Small intestine (tissue), 7 donors: ENCODE measurements around the gene AKR7A3. TPM values are rescaled to one million over a fixed set of nuclear protein-coding genes. Genes with fewer than 3 reads are reported as not detected.
"Not testable (repeated sequence)": the region's sequence is repeated elsewhere in the genome, so short reads cannot be mapped to it uniquely, and the experiment has no call there.

ENCODE experiments used
- DNase-seq, 2 donors: peaks; one replicate each; pipeline versions ENCODE4 v3.0.0 to v3.0.0-alpha.2; 2013
- FAIRE-seq: peaks from 2 replicates; lab custom pipeline; 2012; peaks lifted over from hg19 to GRCh38; lab: Jason Lieb, UNC
- H3K27ac ChIP-seq, 3 donors: one replicate each; pipeline ENCODE4 v1.5.1; 2013; ENCODE audit warnings: low read length in 2 of 3, mild to moderate bottlenecking in 2 of 3, control low read depth in 1 of 3, inconsistent platforms in 1 of 3, low read depth in 1 of 3, moderate library complexity in 1 of 3
- H3K27me3 ChIP-seq, 3 donors: one replicate each; pipeline ENCODE4 v1.6.1; 2013; ENCODE audit warnings: low read length in 3 of 3, inconsistent platforms in 1 of 3; ENCODE audit not compliant: control insufficient read depth in 3 of 3, insufficient read depth in 3 of 3
- H3K36me3 ChIP-seq, 3 donors: one replicate each; pipeline ENCODE4 v1.6.1; 2013; ENCODE audit warnings: low read length in 3 of 3, inconsistent platforms in 1 of 3, low read depth in 1 of 3, mild to moderate bottlenecking in 1 of 3, moderate library complexity in 1 of 3; ENCODE audit not compliant: control insufficient read depth in 3 of 3, insufficient read depth in 2 of 3
- H3K4me1 ChIP-seq, 3 donors: one replicate each; pipeline ENCODE4 v1.6.1; 2013; ENCODE audit warnings: low read length in 2 of 3, inconsistent platforms in 1 of 3, low read depth in 1 of 3, mild to moderate bottlenecking in 1 of 3, moderate library complexity in 1 of 3; ENCODE audit not compliant: control insufficient read depth in 3 of 3, insufficient read depth in 2 of 3
- H3K4me3 ChIP-seq, 3 donors: one replicate each; pipeline ENCODE4 v1.5.1; 2013; ENCODE audit warnings: low read length in 3 of 3, control low read depth in 1 of 3, inconsistent platforms in 1 of 3, low read depth in 1 of 3, mild to moderate bottlenecking in 1 of 3, moderate library complexity in 1 of 3
- H3K9me3 ChIP-seq, 2 donors: one replicate each; pipeline ENCODE4 v1.6.1; 2013; ENCODE audit warnings: low read depth in 1 of 2, low read length in 1 of 2; ENCODE audit not compliant: control insufficient read depth in 2 of 2, insufficient read depth in 1 of 2
- WGBS, 3 donors: extraction: QIAGEN DNeasy Blood & Tissue Kit; methylation state at CpG; one replicate each; pipeline ENCODE4 v1.1.7; 2013; 5-methylcytosine and 5-hydroxymethylcytosine counted together
- polyA plus RNA-seq, 4 donors: library from polyadenylated mRNA; stranded (reverse) in 3 of 4; unstranded in 1 of 4; fragments of 200-250 nt in 3 of 4; fragments of 120-200 nt in 1 of 4; gene quantifications; one replicate each; pipeline versions ENCODE4 v1.2.1 to v1.2.3, GENCODE V29; 2013
- donor health status: healthy with polysubstance abuse.
- donor health status: control.
- donor health status: control.
- donor health status: Bipolar disorder and iron deficiency.
- donor health status: healthy.

AKR7A3 gene
- polyA plus RNA-seq, 4 donors: 3.4 to 1,138 (median 636) TPM

DNA sequence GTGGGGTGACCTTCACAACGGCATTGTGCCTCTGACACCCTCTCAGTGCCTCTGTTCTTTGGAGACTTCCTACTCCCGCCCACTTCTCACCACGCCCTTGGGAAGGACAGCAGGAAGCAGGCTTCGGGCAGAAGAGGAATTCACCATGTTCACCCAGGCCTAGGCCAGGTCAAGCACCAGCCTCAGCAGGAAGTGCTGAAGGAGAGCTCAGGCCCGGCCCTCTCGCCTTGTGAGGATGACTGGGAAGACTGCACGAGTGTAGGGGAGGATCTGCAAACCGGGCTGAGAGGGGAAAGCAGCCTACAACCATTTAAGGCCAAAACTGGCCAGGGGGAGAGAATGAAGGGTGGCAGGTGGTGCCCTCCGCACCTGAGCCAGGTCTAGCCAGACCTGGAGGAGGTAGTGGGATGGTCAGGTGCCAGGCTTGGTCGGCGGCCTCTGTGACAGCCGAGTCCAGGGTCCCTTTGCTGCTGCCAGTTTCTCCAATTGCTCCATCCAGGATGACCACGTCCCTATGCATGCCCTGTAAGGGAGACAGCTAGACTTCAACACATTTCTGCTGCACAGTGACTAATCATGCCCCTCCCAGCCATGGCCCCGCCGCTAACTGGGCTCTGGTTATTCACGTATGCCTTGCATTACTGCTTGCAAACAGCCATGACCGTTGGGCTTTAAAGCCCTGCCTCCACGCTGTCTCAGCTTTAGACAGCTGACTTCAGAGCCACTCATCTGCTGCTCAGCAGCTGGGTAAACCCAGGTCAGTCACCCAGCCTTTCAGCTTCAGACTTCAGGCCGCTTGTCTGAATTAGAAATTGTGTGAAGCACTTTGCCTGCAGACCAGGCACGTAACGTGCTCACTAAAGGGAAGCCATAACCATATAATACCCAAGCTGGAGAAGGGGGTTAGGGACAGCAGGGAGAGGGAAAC is 28.1 kb downstream of the AKR7A3 start:
- no peak for FAIRE-seq

DNA sequence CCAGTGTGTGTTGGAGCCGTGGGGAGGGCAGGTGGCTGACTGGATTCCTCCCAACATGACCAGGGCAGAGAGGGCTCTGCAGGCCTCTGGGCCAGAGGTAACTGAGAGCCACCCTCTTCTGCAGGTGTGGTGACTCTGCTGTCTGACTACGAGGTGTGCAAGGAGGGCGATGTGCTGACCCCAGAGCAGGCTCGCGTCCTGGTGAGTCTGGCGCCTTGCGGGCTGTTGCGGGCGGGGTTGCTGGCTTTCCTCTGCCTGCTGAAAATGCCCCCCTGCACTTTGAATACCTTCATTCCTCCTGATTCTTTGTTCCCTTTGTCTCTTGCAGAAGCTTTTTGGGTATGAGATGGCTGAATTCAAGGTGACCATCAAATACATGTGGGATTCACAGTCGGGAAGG is 30.2 kb downstream of the AKR7A3 start:
- H3K9me3 ChIP-seq: no peaks in the 10 kb centered on the region
- DNase-seq (no peak), FAIRE-seq (no peak)
- 84 to 91% (median 88%) methylated on average over 10 of the region's 10 CpGs for WGBS, 3 donors
- H3K27ac ChIP-seq: no peak overlapping the region
- H3K36me3 ChIP-seq: peaks cover 20 to 86% (median 24%) of the 10 kb centered on the region in 3 donors
- no peaks in the 10 kb centered on the region for H3K27me3 ChIP-seq
- H3K4me1 ChIP-seq: no peaks in the 10 kb centered on the region
- no peak overlapping the region for H3K4me3 ChIP-seq

More for the DNA sequence above, 28.1 kb downstream of the AKR7A3 start:
- Histone ChIP-seq H3K27ac (peak overlapping the region in 1 of 3 donors; percentile 9), H3K9me3 (no peaks in the 10 kb centered on the region), H3K36me3 (peaks cover 20 to 68% (median 24%) of the 10 kb centered on the region in 3 donors), H3K27me3 (no peaks in the 10 kb centered on the region), H3K4me3 (no peak overlapping the region), H3K4me1 (no peaks in the 10 kb centered on the region)
- 69 to 72% (median 69%) methylated on average over 19 to 21 of the region's 21 CpGs for WGBS, 3 donors
- DNase-seq: peak in 1 of 2 donors; percentile 41

DNA sequence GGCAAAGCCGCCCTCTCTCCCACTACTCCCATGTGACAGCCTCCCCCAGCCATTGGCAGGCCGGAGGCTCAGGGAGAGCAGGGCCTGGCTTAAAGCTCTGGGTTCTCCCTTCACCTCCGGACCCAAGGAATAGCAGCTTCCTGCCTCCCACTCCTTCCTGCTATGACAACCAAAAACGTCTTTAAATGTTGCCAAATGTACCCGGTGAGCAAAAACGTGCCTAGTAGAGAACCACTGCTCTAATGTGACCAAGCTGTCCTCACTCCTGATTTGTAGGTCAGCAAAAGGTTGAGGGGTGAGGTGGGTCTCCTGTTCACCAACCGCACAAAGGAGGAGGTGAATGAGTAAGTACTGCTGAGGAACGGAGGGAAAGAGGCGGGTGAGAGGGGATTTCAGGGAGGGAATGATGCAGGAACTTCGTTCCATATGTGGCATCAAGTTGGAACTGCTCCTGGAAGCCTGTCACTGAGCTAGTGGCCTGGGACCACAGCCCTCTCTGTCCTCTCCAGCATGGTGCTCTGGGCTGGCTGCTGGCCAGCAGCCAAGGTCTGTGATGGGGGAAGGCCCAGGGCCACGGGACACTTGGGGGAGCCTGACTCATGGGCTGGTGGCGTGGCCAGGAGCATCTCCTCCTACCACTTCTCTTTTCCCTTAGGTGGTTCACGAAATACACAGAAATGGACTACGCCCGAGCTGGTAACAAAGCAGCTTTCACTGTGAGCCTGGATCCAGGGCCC is 31.2 kb downstream of the AKR7A3 start:
- Histone ChIP-seq H3K4me3 (no peak overlapping the region), H3K27ac (no peak overlapping the region), H3K9me3 (no peaks in the 10 kb centered on the region), H3K36me3 (peaks cover 20 to 83% (median 23%) of the 10 kb centered on the region in 3 donors), H3K4me1 (peaks cover 0 to 6% (median 2%) of the 10 kb centered on the region in 3 donors), H3K27me3 (no peaks in the 10 kb centered on the region)
- WGBS, 3 donors: 76 to 85% (median 79%) methylated on average over 15 of the region's 15 CpGs
- FAIRE-seq (no peak), DNase-seq (no peak)

DNA sequence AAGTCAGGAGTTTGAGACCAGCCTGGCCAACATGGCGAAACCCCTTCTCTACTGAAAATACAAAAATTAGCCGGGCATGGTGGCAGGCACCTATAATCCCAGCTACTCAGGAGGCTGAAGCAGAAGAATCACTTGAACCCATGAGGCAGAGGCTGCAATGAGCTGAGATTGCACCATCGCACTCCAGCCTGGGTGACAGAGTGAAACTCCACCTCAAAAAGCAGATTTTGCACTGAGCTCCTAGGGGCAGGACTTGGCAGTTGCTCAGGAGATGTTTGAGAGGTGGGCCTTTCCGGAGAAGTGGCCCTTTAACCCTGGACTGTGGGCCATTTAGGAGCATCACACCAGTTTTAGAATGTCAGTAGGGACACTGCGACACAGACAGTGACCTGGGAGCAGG is 32.3 kb downstream of the AKR7A3 start:
- FAIRE-seq, H3K4me1 ChIP-seq, H3K9me3 ChIP-seq, DNase-seq, H3K27ac ChIP-seq, H3K4me3 ChIP-seq, H3K27me3 ChIP-seq: not testable (repeated sequence)
- 87 to 91% (median 89%) methylated on average over 5 of the region's 5 CpGs for WGBS, 3 donors
- H3K36me3 ChIP-seq: peaks cover 19 to 75% (median 20%) of the 10 kb centered on the region in 3 donors

DNA sequence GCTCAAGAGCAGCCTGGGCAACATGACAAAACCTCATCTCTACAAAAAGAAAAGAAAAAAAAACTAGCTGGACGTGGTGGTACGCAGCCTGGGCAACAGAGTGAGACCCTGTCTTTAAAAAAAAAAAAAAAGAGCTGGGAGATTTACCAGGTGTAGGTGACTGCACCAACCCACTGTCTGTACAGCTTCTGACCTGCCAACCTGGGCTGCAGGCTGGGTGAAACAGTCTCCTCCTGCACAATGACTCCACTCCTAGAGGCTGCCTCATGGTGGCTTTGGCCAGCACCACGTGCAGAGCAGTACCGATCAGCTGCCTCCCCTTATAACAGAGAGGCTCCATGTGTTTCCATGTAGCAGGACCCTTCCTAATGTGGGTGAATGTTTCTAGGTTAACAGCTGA is 33.3 kb downstream of the AKR7A3 start:
- DNase-seq (no peak), FAIRE-seq (no peak)
- Histone ChIP-seq H3K36me3 (peaks cover 18 to 66% (median 19%) of the 10 kb centered on the region in 3 donors), H3K4me3 (no peak overlapping the region), H3K27ac (no peak overlapping the region), H3K4me1 (peaks cover 0 to 12% (median 6%) of the 10 kb centered on the region in 3 donors), H3K9me3 (no peaks in the 10 kb centered on the region), H3K27me3 (no peaks in the 10 kb centered on the region)
- 88 to 95% (median 90%) methylated on average over 4 of the region's 4 CpGs for WGBS, 3 donors

DNA sequence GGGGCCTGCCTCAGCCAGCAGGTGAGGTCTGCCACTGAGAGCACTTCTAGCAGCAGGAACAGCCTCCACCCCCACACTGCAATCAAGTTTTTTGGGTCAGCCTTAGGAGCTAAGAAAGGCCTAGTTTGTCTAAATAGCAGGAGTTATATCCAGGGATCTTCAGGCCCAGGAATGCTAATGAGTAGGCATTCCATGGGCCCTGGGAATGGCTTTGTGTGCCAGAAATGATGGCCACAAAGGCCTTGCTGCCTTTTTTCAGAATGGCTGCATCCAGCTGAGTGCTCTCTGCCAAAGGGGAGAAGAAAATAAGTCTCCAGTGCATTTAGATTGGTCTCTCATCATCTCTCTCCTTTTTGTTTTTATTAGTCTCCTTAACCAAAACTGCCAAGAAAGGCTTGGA is 34.2 kb downstream of the AKR7A3 start:
- FAIRE-seq: no peak
- no peak for DNase-seq
- H3K27ac ChIP-seq: no peak overlapping the region
- no peaks in the 10 kb centered on the region for H3K27me3 ChIP-seq
- peaks cover 16 to 61% (median 19%) of the 10 kb centered on the region in 3 donors for H3K36me3 ChIP-seq
- no peaks in the 10 kb centered on the region for H3K9me3 ChIP-seq
- no peak overlapping the region for H3K4me3 ChIP-seq
- peaks cover 0 to 12% (median 6%) of the 10 kb centered on the region in 3 donors for H3K4me1 ChIP-seq

DNA sequence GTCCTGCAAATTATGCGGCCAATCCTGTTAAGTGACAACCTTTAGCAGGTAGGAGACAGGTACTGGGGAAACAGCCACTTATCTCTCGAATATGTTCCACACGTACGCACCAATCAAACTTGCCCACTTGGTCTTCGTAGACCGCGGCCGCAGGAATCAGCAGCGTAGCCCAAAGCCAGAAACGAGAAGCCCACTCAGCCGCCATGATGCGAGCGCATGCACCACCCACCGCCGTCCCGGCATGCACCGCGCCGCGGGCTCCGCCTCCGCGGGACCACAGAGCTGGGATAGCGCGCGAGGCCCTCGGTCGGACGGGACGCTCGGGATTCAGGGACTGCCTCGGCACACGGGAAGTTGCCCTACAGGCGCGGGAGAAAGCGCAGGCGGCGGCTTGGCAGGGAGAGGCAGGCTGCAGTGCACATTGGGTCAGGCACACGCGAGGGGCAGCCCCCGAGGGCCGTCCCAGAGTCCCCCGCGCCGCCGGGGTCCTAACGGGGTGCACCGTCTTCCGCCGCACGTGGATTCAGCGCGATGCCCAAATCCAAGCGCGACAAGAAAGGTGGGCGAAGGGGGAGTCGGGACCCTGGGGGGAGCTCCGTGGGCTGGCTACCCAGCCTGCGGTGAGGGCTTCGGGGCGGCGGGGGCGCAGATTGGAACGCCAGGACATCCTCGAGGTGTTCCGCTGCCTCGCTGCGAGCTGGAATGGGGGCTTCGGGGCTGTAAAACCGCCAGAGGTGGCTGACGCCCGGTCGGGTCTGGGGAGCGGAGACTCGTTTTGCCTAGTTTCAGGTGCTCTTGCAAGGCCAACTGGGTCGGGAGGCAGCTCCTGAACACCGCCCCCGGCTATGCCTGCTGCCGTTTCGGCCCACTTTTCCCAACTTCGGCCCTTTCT is 37.0 kb downstream of the AKR7A3 start, which contains the start of the genes EMC1 and MRTO4:
TSS of gene EMC1 (minus strand) at position 220 of the 892 bp plus-strand sequence. CDS start at position 205, 15 bp downstream.
TSS of gene MRTO4 (plus strand) at position 501 of the 892 bp plus-strand sequence. CDS start at position 532, 31 bp downstream.
- peaks cover 0 to 36% (median 2%) of the 10 kb centered on the region in 3 donors for H3K36me3 ChIP-seq
- 0 to 1% (median 0%) methylated on average over 74 to 81 of the region's 81 CpGs for WGBS, 3 donors
- DNase-seq (peak; percentile 81 to 96), FAIRE-seq (no peak)
- peak within 1 kb of the TSS; percentile 81 to 97 (median 91) for H3K27ac ChIP-seq
- H3K4me3 ChIP-seq: peak within 1 kb of the TSS; percentile 68 to 90 (median 70)
- no peaks in the 10 kb centered on the region for H3K9me3 ChIP-seq
- peaks cover 0 to 12% (median 6%) of the 10 kb centered on the region in 3 donors for H3K4me1 ChIP-seq
- H3K27me3 ChIP-seq: no peaks in the 10 kb centered on the region
